HG03135 (cell line): Measurements from ENCODE around the gene LRRC41.
A peak's percentile ranks its signal among the peaks of the same experiment; 100 is the strongest.

ENCODE experiments used
- ATAC-seq: cut with Tn5 transposase; IDR thresholded peaks from one replicate; pipeline ENCODE4 v1.9.1; 2021; ENCODE audit warnings: mild to moderate bottlenecking, moderate library complexity; ENCODE audit not compliant: unreplicated experiment

The LRRC41 gene

GRCh38 chr1:46288485-46289133, 14.8 kb downstream of the LRRC41 start:
- ATAC-seq = no peak

DNA sequence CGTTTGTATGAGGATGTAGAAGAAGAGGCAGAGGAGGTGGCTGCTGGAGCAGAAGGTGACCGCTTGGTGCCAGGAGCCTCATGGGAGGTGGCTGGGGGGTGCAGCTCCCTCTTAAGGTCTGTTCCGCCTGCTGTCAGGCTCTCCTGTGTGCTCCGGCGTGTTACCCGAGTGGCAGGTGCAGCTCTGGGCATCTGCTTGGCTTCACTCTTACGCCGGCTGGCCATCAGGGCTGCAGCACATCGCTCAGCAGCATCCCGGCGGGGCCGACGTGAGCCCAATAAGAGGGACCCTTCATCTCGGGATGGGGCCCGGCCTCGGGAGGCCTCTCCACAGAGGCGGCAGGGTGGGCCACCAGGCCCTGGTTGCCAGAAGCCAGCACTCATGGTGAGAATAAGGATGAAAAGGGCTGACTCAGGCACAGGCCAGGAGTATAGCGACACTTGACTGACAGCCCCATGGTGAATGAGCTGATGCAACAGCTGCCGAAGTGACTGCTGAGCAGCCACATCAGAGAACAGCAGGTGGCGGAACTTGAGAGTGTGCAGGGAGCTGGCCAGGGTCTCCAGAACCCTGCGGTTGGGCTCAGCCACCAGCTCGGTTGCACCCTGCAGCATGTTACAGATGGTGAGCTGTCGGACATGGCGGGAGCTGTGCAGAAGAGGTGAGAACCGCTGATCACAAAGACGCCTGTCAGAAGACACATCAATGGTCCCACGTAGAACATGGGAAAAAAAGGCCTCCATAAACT, 17.5 kb downstream of the LRRC41 start:
- ATAC-seq = no peak

GRCh38 chr1:46284597-46285564, 18.5 kb downstream of the LRRC41 start:
- no peak for ATAC-seq

GRCh38 chr1:46284058-46284457, 19.4 kb downstream of the LRRC41 start:
- ATAC-seq = no peak

DNA sequence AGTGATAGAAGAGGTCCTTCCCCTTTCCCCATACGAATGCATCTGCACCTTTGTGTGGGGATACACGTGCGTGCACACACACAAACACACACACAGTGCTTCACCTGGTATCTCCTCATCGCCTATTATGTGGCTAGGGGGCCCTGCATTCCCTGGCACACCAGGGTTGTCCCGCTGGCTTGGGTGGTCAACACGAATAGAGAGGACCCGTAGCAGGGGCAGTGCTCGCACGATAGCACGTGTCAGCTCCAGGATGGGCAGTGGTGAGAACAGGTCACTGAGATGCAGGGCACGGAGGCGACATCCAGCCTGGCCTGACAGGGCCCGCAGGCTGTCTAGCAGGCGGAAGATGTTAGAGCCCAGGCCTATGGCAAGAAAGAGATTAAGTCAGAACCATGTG, 22.4 kb downstream of the LRRC41 start:
- ATAC-seq = no peak

DNA sequence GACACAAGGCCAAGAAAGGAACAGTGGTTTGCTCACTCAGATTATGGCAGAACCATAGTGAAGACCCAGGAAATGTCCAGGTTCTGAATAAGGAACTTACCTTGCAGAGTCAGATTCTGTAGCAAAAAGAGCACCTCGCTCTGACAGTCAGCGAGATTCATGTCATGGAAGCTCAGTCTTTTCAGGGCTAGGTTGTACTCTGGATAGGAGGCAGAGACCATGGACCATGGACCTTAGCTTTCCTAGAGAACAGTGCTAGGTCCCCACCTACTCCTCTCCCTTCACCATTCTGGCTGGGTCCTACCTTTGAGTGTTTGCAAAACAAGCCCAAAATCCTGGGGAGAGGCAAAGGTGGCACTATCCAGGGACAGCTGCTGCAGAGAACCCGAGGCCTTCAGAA, 23.3 kb downstream of the LRRC41 start:
- ATAC-seq = no peak

- ATAC-seq = no peak
Measured at GRCh38 chr1:46278807-46279206, 24.6 kb downstream of the LRRC41 start.

DNA sequence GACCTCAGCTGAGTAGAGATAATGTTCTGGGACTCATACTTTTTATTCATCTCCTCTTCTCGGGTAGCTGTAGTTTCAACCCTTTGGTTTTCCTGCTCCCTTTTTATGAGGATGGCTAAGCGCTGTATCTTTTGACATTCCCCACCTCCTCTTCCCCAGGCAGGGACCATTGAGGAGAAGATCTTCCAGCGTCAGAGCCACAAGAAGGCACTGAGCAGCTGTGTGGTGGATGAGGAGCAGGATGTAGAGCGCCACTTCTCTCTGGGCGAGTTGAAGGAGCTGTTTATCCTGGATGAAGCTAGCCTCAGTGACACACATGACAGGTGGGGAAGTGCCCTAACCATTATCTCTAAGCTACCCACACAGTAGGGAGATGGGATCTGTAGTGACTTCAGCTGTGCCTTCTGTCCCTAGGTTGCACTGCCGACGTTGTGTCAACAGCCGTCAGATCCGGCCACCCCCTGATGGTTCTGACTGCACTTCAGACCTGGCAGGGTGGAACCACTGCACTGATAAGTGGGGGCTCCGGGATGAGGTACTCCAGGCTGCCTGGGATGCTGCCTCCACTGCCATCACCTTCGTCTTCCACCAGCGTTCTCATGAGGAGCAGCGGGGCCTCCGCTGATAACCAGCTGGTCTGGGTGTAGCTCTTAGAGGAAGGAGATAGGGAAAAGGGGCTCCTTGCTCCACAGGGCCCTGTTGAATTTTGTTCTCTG, 25.6 kb downstream of the LRRC41 start:
- no peak for ATAC-seq

- ATAC-seq = no peak
Measured at GRCh38 chr1:46275030-46275337, 28.4 kb downstream of the LRRC41 start.

GRCh38 chr1:46274225-46275029, 29.0 kb downstream of the LRRC41 start:
- ATAC-seq = no peak

DNA sequence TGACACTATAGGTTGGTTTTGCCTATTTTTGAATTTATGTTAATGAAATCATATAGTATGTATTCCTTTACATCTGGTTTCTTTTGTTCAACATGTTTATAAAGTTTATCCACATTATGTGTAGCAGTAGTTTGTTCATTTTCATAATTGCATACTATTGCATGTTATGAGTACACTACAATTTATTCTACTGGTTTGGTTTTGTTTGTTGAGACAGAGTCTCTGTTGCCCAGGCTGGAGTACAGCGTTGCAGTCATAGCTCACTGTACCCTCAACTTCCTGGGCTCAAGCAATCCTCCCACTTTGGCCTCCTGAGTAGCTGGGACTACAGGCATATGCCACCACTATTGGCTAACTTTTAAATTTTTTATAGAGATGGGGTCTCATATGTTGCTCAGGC, 34.8 kb downstream of the LRRC41 start:
- no peak for ATAC-seq

DNA sequence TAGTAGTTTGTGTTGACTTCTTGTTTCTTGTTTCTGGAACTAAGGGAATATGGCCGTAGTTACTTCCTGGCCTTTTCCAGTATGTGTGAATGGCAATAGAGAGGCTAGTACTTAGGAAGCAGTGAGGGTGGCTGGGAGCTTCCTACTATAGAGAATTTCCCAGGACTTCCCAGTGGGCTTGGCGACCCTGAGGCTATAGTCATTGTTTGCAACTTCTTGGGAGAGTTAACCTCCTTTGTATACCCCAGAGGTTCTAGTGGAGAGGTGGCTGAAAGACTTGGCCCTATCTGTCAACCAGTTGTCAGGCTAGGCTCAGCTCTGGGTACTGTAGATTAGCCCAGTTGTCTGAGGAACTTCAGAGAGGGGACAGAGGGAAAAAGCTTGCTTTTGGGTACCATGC, 40.3 kb downstream of the LRRC41 start:
- ATAC-seq = no peak

- no peak for ATAC-seq
Measured at GRCh38 chr1:46262508-46262907, 40.9 kb downstream of the LRRC41 start.

- no peak for ATAC-seq
Measured at GRCh38 chr1:46256523-46256922, 46.9 kb downstream of the LRRC41 start.

DNA sequence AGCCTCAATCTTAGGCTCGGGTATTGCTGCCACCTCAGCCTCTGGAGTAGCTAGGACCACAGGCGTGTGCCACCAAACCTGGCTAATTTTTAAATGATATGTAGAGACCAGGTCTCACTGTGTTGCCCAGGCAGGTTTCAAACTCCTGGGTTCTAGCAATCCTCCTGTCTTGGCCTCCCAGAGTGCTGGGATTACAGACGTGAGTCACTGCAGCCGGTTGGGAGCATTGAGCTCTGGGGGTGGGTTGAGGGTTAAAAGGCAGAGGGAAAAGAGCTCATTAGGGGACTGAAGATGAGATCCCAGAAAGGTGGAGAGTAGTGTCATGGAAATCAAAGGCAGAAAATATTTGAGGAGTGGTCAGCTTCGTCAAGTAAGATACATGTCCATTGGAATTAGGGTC, 48.7 kb downstream of the LRRC41 start:
- ATAC-seq = no peak

DNA sequence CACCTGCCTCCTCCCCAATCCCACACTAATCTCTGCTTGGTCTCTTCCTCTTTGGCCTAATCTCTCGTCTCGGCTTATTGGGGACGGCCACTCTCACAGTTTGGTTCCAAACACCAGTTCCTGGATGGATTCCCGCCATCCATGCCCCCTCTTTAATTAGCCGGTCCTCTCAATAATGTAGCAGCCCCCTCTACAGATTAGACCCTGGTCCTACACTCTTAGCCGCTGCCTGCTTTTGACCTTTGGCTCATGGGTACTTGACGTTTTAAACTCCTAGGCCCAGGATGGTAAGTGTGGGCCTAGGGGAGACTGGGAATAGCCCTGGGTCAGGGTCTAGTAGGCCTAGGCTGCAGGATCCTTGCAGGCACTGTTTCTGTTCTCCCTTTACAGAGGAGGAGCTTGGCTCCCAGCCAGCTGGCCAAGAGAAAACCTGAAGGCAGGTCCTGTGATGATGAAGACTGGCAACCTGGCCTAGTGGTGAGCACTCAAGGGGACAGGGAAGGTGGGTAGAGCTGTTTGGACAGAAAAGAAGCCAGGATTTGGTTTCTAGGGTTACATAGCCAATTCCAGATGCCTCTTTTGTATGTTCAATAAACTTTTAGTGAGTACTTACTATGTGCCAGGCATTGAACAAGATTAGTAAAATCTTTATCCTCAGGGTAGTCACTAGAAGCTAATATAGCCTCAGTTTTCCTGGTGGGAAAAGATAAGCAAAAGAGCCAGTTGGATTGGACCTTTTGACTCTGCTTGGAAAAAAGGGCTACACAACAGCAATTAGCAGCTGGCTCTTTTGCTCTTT, 55.1 kb downstream of the LRRC41 start:
- no peak for ATAC-seq

DNA sequence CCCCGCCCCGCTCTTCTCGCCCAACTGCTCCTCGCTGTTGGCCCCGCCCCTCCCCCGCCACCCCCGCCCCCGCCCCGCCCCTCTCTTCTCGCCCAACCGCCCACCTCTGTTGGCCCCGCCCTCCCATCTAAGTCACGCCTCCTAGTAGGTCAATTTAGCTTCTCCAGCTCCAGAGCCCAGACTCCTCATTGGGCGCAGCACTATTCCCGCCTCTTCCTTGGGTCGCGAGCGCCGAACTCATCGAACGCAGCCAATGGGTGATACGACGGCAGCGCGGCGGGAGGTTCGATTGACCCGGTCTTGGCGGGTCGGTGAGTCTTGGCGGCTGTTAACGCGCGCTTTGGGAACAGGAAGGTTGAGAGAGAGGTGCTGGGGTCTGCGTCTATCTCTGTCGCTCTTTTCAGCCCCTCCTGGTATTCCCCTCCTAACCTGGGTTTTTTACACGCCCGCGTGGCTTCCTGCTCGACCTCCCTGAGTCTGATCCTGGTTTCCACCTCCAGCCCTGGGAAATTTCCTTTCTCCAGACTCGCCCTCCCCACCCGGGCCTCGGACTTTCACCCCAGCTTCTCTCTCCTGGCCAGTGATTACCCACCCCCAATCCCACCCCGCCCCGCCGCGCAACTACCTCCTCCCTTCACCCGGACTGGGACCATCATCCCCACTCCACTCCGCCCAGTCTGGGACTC, 55.8 kb downstream of the LRRC41 start, which contains the start of gene RAD54L:
TSS of gene RAD54L (plus strand) at position 328 of the 686 bp plus-strand sequence. CDS start 643 bp downstream, outside the sequence.
- ATAC-seq = peak; percentile 88

GRCh38 chr1:46246548-46247435, 56.6 kb downstream of the LRRC41 start:
- ATAC-seq = peak; percentile 50
